NB4 (cell line): Measurements from ENCODE around the gene SYTL3.
A peak's percentile ranks its signal among the peaks of the same experiment; 100 is the strongest.
"Not testable (repeated sequence)": the region's sequence is repeated elsewhere in the genome, so short reads cannot be mapped to it uniquely, and the experiment has no call there.

Source experiments
- DNase-seq: peaks from one replicate; pipeline ENCODE4 v3.0.0; 2010; ENCODE audit warnings: low read depth
- H3K4me3 ChIP-seq: one replicate; pipeline ENCODE4 v1.5.1; 2011; ENCODE audit warnings: mild to moderate bottlenecking, low read depth, low read length, moderate library complexity
- MYC ChIP-seq: IDR thresholded peaks from 2 replicates; pipeline ENCODE4 v1.6.1; 2011; ENCODE audit warnings: low read depth, low read length
- POLR2A ChIP-seq: IDR thresholded peaks from 2 replicates; pipeline ENCODE4 v1.6.1; 2011; ENCODE audit warnings: mild to moderate bottlenecking; ENCODE audit not compliant: insufficient read length; ENCODE audit errors: extremely low read depth
- TF ChIP-seq, protein P1 (sequence below): IDR thresholded peaks from one replicate; pipeline ENCODE4 v1.5.1; 2012; ENCODE audit warnings: low read depth, low read length
- TF ChIP-seq, protein P2 (sequence below): IDR thresholded peaks from 2 replicates; pipeline ENCODE4 v1.6.1; 2011; ENCODE audit warnings: low read depth, low read length

SYTL3 gene

GRCh38 chr6:158627940-158628211 is 22.0 kb upstream of the SYTL3 start:
- TF ChIP-seq, protein P1, sequence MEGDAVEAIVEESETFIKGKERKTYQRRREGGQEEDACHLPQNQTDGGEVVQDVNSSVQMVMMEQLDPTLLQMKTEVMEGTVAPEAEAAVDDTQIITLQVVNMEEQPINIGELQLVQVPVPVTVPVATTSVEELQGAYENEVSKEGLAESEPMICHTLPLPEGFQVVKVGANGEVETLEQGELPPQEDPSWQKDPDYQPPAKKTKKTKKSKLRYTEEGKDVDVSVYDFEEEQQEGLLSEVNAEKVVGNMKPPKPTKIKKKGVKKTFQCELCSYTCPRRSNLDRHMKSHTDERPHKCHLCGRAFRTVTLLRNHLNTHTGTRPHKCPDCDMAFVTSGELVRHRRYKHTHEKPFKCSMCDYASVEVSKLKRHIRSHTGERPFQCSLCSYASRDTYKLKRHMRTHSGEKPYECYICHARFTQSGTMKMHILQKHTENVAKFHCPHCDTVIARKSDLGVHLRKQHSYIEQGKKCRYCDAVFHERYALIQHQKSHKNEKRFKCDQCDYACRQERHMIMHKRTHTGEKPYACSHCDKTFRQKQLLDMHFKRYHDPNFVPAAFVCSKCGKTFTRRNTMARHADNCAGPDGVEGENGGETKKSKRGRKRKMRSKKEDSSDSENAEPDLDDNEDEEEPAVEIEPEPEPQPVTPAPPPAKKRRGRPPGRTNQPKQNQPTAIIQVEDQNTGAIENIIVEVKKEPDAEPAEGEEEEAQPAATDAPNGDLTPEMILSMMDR: no peak
- no peak for TF ChIP-seq MYC
- no peak for TF ChIP-seq POLR2A
- TF ChIP-seq, protein P2, sequence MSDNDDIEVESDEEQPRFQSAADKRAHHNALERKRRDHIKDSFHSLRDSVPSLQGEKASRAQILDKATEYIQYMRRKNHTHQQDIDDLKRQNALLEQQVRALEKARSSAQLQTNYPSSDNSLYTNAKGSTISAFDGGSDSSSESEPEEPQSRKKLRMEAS: no peak

DNA sequence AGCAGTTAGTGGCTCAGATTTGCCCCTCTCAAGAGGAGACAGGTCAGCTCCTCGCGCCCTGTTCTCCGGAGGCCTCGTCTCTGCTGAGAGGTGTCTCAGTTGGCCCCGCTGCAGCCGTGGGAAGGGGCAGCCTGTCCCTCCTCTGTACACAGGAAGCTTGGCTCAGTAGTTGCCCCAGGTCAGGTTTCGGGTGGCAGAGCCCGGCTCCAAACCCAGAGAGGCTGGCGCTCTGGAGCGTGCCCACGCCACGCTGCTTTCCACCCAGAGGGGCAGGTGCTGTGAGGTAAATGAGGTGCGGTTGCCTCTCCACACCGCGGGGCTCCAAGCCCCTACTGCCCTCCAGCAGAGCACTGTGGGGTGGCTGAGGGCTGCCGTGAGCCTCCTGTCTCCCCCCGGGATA is 21.3 kb upstream of the SYTL3 start:
- TF ChIP-seq, protein P1: no peak
- TF ChIP-seq, protein P2: no peak
- no peak for TF ChIP-seq POLR2A
- no peak for TF ChIP-seq MYC
- DNase-seq: no peak

More at GRCh38 chr6:158627940-158628211, 22.0 kb upstream of the SYTL3 start:
- DNase-seq: no peak
- no peak overlapping the region for H3K4me3 ChIP-seq

DNA sequence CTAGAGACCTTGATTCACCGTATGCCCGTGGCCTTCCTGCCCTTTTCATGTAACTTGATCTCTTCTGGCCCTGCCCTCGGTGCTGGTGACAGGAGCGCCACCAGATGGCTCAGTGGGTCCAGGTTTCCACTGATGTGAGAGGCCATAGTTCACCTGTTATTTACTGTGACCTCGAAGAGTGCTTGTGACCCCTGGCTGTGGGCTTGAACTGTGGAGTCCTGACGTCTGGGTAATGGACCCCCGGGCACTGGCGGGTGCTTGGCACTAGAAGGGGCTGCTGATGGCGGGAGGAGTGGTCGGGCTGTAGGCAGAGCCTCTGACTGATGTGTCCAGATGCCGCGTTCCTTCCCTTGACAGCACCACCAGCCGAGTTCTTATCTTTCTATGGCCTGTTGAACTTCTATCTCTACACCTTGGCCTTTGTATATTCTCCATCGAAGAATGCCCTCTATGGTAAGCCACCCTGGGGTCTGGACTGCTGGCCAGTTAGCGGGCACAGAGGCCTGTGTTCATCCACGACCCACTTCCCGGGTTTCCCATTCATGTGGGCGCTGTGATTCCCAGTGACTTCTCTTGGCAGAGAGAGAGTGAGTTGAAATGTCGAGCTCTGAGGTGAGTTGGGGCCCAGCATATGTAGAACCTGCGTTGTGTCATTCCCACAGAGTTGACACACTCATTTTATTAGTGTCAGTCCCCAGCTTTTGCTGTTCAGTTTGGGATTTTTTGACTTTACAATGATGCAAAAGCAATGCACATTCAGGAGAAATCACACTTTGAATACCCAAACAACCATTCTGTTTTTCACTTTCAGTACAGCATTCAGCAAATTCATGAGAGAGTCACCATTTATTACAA is 20.3 kb upstream of the SYTL3 start:
- TF ChIP-seq, protein P2: no peak
- TF ChIP-seq, protein P1: no peak
- TF ChIP-seq POLR2A: no peak
- no peak for TF ChIP-seq MYC
- DNase-seq: no peak
- H3K4me3 ChIP-seq: no peak overlapping the region

More for the DNA sequence above, 21.3 kb upstream of the SYTL3 start:
- H3K4me3 ChIP-seq: no peak overlapping the region

DNA sequence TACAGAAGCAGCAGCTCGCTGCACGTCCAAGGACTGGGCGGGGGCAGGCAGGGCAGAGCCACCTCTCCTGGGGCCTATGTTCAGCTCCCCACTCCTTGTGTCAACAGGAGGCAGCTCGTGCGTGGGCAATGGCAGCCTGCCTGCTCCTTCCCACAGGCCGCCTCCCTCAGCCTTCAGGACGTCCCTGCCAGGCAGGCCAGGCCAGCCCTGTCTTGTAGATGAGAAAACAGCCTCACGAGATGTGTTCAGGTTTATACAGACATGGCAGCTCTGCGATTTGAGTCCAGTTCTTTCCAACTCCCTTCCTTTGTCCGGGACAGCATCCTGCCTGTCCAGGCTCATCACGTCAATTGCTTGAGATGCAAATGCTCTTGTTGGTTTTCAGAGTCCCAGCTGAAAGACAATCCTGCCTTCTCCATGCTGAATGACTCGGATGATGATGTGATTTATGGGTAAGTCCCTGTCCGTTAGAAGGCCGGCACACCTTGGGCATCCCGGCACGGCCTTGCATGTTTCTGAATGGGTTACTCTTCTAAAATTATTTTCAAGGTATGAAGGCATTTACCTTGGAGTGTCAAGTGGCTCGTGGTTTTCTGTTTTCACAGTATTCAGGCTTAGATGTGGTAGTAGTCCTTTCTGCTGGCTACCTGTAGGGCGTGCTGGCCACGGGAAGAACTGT is 18.8 kb upstream of the SYTL3 start:
- DNase-seq: no peak
- TF ChIP-seq, protein P2: no peak
- TF ChIP-seq POLR2A (no peak), MYC (no peak)
- TF ChIP-seq, protein P1: no peak

DNA sequence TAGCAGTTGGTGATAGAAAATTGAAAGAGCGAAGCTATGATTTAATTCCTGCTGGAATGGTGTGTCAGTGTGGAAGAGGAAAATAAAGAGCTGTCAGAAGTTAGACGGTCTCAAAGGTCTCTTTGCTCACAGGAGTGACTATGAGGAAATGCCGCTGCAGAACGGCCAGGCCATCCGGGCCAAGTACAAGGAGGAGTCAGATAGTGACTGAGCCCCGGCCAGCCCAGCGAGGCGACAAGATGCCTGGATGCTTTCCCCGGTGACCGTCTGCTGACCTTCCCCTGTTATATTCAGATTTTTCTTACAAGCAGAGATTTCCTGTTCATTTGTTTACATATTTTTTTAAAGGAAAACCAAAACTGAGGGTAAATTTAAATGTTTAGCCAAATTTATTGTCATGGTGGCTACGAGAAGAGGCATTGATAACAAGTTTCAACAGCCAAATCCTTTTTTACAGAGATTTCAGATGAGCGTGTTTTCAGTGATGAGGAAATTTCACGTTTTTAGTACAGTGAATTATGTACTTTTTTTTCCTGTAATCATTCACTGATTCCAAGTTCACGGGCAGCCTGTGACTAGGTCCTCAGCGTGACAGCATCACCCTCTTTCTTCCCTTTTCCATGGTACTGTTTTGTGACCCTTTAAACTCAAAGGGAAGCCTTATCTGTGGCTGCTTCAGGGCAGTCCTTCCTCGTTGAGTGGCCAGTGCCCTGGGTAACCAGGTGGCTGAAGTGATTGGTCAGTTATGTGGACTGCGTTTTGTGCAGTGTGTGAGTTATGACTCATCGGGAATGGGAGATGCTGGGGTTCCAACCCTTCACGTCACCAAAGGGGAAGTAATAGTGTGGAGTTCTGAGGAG is 17.9 kb upstream of the SYTL3 start:
- peak; percentile 45 for DNase-seq
- TF ChIP-seq POLR2A: no peak
- TF ChIP-seq, protein P1: no peak
- TF ChIP-seq, protein P2: no peak
- no peak for TF ChIP-seq MYC
- H3K4me3 ChIP-seq: no peak overlapping the region

More for the DNA sequence above, 18.8 kb upstream of the SYTL3 start:
- H3K4me3 ChIP-seq: no peak overlapping the region

DNA sequence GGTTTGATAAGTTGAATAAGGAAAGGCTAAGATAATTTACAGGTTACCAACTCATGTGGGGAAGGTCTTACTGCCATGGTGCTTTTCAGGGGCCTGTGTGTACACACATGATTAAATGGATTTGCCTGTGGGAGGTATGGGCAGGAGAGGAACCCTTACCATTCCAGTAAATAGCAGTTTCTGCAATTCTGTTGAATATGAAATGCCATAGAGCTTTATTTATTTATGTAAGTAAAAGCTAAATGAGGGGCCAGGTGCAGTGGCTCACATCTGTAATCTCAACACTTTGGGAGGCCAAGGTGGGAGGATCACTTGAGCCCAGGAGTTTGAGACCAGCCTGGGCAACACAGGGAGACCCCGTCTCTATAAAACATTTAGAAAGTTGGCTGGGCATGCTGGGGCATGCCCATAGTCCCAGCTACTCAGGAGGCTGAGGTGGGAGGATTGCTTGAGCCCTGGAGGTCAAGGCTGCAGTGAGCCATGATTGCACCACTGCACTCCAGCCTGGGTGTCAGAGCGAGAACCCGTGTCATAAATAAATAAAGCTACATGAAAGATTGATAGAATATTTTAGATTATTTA is 17.2 kb upstream of the SYTL3 start:
- DNase-seq, H3K4me3 ChIP-seq: not testable (repeated sequence)
